SJSA1 (cell line): ENCODE data around the gene AFDN. TPM values are rescaled to one million over a fixed set of nuclear protein-coding genes. Genes with fewer than 3 reads are reported as not detected.

Experiments used
- DNase-seq, 2 experiments: peaks; one replicate each; pipeline ENCODE4 v3.0.0-alpha.2; 2015 to 2020; ENCODE audit warnings: low spot score in 2 of 2, low read depth in 1 of 2
- H3K27ac ChIP-seq: fragments of 250-450 bp; sonication (Bioruptor Pico); 2 replicates; pipeline ENCODE4 v1.5.1; 2020; ENCODE audit warnings: mild to moderate bottlenecking, moderate library complexity
- H3K27me3 ChIP-seq: fragments of 250-450 bp; sonication (Bioruptor Pico); replicated peaks from 2 replicates; pipeline ENCODE4 v1.5.1; 2020; ENCODE audit warnings: mild to moderate bottlenecking, moderate library complexity
- H3K36me3 ChIP-seq: fragments of 250-450 bp; sonication (Bioruptor Pico); 2 replicates; pipeline ENCODE4 v1.5.1; 2020; ENCODE audit warnings: mild to moderate bottlenecking
- H3K4me1 ChIP-seq: fragments of 250-450 bp; sonication (Bioruptor Pico); replicated peaks from 2 replicates; pipeline ENCODE4 v1.6.1; 2021; ENCODE audit warnings: mild to moderate bottlenecking
- H3K4me3 ChIP-seq: fragments of 250-450 bp; sonication (Bioruptor Pico); 2 replicates; pipeline ENCODE4 v1.5.1; 2020; ENCODE audit warnings: mild to moderate bottlenecking
- H3K9me3 ChIP-seq: fragments of 250-450 bp; sonication (Bioruptor Pico); replicated peaks from 2 replicates; pipeline ENCODE4 v1.5.1; 2020; ENCODE audit warnings: mild to moderate bottlenecking
- total RNA-seq: library from RNA; depleted of rRNA; stranded (reverse); fragments of >200 nt; shearing (Covaris generic); gene quantifications from 2 replicates; pipeline ENCODE4 v1.2.3, GENCODE V29; 2014

The AFDN gene
- total RNA-seq, 1 experiment from 2014 or later: 88.2 TPM

DNA sequence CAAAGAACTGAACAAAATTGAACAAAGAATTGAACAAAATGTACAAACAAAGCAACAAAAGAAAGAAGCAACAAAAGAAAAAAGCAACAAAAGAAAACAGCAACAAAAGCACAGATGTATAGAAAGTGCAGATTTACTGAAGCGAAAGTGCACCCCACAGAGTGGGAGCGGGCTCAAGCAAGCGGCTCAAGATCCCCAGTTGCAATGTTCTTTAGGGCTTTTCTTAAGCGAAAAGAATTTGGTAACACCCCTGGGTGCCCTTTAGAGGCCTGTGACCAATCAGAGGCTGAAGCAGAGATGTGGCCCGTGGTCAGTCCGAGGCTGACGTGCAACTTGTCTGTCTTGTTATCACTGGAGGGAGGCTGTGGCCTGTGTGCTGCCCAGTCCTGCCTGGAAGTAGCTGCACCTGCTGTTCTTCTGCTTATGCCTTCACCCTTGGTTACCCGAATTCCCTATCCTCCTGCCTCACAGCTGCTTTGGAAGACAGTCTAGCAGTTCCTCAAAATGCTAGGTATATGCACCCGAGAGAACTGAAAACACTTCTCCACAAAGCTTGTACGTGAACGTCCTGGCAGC, 157.5 kb downstream of the AFDN start:
- H3K27me3 ChIP-seq: no peaks in the 10 kb centered on the region
- peaks cover 4% of the 10 kb centered on the region; the same call in 1 of the 2 replicates for H3K9me3 ChIP-seq
- DNase-seq: no peak
- H3K4me1 ChIP-seq: peaks cover 9% of the 10 kb centered on the region
- H3K36me3 ChIP-seq: no peaks in the 10 kb centered on the region
- H3K27ac ChIP-seq: no peak overlapping the region
- no peak overlapping the region for H3K4me3 ChIP-seq

DNA sequence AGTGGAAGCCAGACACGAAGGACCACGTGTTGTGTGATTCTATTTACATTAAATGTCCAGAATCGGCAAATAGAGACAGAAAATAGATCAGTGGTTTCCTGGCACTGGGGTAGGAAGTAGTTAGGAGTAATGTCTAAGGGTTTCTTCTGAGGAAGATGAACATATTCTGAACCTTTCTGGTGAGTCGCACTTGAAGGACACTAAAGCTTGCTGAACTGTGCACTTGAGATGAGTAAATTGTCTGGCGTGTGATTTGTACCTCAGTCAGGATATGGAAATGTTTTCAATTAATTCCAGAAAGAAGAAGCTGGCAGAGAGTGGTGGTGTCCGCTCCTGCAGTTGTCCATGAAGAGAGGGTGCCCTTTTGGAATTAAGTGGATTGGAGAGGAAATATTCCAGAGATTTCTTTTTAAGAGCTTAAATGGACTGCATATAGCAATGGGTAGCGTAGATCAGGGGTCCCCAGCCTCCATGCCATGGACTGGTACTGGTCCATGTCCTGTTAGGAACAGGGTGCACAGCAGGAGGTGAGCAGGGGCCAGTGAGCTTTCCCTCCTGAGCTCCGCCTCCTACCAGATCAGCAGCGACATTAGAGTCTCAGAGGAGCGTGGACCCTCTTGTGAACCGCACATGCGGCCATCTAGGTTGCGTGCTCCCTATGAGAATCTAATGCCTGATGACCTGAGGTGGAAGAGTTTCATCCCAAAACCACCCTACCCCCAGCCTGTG, 158.3 kb downstream of the AFDN start:
- no peak for DNase-seq
- Histone ChIP-seq H3K27ac (no peak overlapping the region), H3K4me3 (no peak overlapping the region), H3K36me3 (no peaks in the 10 kb centered on the region), H3K4me1 (peaks cover 9% of the 10 kb centered on the region), H3K27me3 (no peaks in the 10 kb centered on the region), H3K9me3 (peaks cover 4% of the 10 kb centered on the region; the same call in 1 of the 2 replicates)

DNA sequence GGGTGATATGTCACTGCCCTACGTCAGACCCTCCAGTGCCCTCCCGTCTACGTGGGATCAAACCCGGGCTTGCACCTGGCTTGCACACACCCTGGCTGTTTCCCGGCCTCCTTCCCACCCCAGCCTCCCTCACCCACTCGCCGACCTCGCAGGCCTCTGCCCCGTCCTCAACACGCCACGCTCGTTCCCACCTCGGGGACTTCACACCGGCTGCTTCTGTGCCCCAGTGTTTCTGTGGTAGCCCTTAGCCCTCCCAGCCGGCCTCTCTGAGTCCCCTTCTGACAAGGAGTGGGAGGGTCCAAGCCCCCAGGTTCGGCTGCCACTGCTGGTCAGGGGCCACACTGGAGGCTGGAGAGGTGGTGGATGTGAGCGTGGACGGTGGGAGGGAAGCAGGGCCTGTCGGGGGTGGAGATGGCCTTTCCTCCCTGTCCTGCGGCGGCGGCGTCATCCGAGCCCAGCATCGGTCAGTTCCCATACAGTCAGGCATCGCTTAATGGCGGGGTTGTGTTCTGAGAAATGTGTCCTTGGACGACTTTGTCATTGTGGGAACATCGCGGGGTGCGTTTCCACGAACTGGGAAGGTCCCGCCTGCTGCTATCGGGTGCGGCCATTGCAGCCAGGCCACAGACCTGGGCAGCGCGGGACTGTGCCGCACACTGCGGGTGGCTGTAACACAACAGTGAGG, 159.3 kb downstream of the AFDN start:
- H3K36me3 ChIP-seq: no peaks in the 10 kb centered on the region
- H3K4me1 ChIP-seq: peaks cover 4% of the 10 kb centered on the region
- peaks cover 4% of the 10 kb centered on the region; the same call in 1 of the 2 replicates for H3K9me3 ChIP-seq
- H3K4me3 ChIP-seq: no peak overlapping the region
- no peaks in the 10 kb centered on the region for H3K27me3 ChIP-seq
- no peak for DNase-seq
- no peak overlapping the region for H3K27ac ChIP-seq

DNA sequence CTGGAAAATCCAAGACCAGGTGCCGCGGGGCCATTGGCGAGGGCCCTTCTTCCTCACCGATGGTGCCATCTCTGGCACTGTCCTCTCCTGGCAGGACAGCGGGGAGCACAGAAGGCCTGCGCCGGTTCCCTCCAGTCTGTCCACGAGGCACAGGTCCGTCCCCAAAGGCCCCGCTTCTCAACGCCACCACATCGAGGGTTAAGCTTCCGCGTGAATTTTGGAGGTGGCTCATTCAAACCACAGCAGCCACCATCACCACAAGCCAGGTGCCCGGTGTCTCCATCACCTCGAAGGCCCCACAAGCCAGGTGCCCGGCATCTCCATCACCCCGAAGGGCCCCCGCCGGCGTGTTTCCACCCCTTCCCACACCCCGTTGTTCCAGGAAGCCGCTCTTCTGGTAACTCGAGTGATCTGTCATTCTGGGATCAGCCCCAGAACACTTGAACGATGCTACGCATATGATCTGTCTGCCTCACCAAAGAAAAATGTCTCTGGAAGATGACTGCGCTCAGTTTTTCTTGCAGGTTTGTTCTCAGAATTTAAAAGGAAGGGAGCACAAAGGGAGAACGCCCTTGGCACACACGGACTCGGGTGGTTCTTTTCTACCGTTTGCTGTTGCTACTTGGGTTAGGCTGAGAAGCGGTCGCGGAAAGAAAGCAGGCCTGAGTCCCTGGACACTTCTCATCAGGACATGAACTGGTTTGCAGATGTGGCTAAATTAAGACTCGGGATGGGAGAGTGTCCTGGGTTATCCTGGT, 160.9 kb downstream of the AFDN start:
- Histone ChIP-seq H3K4me3 (no peak overlapping the region), H3K27ac (no peak overlapping the region), H3K36me3 (no peaks in the 10 kb centered on the region), H3K9me3 (peaks cover 4% of the 10 kb centered on the region; the same call in 1 of the 2 replicates), H3K27me3 (no peaks in the 10 kb centered on the region), H3K4me1 (no peaks in the 10 kb centered on the region)
- no peak for DNase-seq

DNA sequence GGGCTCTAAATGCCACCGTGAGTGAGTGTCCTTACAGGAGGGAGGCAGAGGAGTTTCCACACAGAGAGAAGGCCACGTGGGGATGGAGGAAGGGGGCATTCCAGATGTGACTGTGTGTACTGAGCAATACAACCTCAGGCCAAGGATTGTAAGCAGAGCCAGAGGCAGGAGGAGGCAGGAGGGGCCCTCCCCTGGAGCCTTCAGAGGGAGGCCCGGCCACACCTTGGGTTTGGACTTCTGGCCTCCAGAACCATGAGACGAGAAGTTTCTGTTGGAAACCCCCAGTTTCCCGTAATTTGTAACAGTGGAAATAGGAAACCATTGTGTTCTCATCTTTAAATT, 161.4 kb downstream of the AFDN start:
- H3K4me1 ChIP-seq: no peaks in the 10 kb centered on the region
- no peak overlapping the region for H3K27ac ChIP-seq
- no peak overlapping the region for H3K4me3 ChIP-seq
- DNase-seq: no peak
- H3K27me3 ChIP-seq: no peaks in the 10 kb centered on the region
- H3K9me3 ChIP-seq: peaks cover 4% of the 10 kb centered on the region; the same call in 1 of the 2 replicates
- H3K36me3 ChIP-seq: no peaks in the 10 kb centered on the region

DNA sequence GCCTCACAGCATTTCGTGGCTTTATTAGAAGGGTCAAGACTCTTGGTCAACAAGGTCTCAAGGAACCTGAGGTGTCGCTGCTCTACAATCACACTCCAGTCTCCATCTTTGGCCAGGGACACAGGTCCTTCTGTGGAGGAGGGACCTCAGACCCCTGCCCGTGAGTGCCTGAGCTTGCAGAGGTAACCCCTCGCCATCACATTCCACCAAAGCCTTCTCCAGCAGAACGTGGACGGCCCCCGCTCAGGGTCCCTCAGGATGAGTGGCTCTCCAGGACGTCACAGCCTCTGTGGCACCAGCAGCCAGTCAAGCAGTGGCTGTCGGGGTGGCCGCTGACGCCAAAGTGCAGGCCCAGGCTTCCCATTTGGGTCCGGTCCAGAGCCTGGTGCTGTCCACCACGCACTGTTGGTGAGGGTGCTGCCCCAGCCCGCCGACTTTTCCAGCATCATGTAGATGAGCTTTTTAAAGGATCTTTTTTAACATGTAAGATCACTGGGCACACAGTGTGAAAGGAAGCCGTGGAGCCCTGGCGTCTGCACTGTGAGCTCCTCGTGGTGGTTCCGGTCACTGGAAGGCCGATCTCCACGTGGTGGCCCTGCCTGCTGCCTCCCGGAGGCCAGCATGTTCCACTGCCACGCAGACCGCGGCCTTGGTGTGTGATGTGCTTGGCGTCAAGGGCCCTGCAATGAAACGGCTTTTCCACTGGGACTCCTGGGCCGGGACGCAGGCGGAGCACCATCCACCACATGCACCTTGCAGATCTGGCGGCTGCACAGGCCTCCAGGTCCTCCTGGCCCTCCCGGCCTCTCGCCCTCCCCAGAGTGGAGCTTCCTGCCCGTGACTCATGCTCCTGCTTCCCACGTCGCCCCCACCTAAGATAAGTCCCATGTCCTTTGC, 162.5 kb downstream of the AFDN start:
- Histone ChIP-seq H3K27me3 (no peaks in the 10 kb centered on the region), H3K4me1 (no peaks in the 10 kb centered on the region), H3K9me3 (peaks cover 4% of the 10 kb centered on the region; the same call in 1 of the 2 replicates), H3K4me3 (no peak overlapping the region), H3K27ac (no peak overlapping the region), H3K36me3 (no peaks in the 10 kb centered on the region)
- DNase-seq: peak in 1 of 2 experiments; percentile 36

DNA sequence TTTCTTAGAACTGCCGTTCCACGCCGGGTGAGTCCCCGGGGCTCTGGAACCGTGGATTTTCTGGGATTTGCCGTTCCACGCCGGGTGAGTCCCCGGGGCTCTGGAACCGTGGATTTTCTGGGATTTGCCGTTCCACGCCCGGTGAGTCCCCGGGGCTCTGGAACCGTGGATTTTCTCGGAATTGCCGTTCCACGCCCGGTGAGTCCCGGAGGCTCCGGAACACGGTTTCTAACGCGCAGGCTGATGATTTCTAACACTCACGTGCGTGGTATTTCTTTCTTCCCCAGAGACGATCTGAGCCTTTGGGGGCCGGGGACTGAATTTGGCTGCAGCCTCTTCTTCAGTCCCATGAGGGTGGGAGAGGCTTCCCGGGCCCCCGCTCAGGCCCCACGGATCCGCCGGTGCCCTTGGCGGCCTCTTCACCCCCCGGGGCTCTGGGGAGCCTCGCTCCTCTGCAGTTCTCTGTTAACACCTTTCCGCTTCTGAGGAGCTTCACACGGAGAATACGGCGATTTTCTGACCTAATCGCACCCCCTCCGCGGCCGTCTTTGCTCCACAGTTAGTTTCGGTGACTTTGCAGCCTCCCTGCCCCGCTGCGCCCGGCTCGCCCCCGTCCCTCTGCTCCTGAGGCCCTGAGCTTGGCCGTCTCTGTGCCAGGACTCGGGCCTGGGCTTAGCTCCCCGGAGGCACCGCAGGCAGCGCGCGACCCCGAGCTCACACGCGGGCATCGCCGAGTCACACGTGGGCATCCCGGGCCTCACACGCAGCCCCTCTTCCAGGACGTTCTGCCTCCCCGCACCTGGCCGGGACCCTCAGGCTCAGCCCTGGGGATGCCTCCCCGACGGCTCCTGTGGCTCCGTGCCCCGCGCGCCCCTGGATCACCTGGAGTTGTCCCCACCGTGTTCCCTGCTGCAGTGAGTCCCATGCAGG, 163.6 kb downstream of the AFDN start:
- Histone ChIP-seq H3K27ac (no peak overlapping the region), H3K4me3 (no peak overlapping the region), H3K27me3 (no peaks in the 10 kb centered on the region), H3K9me3 (no peaks in the 10 kb centered on the region), H3K4me1 (no peaks in the 10 kb centered on the region), H3K36me3 (no peaks in the 10 kb centered on the region)
- DNase-seq: peak in 1 of 2 experiments; percentile 57

DNA sequence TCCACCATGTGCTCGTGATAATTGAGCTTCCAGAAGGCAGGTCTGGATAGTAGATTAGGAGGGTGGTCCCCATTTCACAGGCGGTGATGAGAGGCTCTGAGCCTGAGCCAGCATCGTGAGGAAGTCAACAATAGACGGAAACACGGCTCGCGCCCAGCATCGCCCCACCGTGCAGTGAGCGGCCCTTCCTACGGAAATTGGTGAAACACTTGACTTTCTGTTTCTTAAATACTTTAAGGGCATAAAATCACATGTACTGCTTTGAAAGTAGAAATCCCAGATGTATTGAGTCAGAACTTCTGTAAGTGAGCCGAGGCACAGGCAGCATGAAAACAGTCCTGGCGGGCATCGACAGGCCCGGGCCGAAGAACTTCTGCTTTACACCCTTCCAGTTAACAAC, 166.5 kb downstream of the AFDN start:
- no peak overlapping the region for H3K27ac ChIP-seq
- no peaks in the 10 kb centered on the region for H3K4me1 ChIP-seq
- H3K36me3 ChIP-seq: no peaks in the 10 kb centered on the region
- no peaks in the 10 kb centered on the region for H3K9me3 ChIP-seq
- no peak for DNase-seq
- no peak overlapping the region for H3K4me3 ChIP-seq
- H3K27me3 ChIP-seq: no peaks in the 10 kb centered on the region

DNA sequence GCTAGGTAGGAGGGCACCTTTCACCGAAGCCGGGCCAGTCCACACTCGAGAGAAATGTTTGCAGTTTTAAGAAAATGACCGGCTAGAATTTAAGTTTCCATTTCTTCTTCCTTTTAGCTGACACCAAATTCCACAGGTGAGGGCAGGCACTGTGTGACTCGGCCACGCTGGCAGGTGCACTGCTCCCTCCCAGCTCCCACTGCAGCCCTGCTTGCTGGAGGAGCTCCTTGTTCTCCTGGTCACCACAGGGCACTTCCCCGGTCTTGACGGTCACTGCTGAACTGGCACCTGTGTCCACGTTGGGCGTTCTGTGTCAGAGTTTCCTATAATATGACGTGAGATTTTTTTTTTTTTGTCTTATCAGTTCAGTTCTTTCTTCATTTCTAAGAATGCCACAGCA, 167.1 kb downstream of the AFDN start:
- DNase-seq: peak in 1 of 2 experiments; percentile 27
- no peaks in the 10 kb centered on the region for H3K36me3 ChIP-seq
- H3K27me3 ChIP-seq: no peaks in the 10 kb centered on the region

DNA sequence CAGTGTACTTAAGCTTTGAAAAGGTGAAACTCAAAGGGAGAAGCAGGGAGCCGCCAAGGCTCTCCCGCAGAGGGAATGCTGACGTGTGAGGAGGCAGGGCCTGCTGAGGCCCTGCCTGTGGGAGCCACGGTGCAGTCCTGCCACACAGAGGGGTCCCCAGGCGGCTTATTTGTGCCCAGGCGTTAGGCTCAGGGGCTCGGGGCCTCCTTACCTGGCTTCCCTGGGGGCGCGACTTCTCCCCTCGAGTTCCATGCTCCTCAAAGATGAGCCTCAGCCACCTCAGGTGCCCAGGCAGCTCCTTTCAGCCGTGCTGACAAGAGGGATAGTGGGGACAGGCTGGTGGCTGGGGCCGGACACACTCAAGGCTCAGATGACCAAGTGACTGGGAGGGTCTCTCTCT, 168.6 kb downstream of the AFDN start:
- no peak for DNase-seq
- Histone ChIP-seq H3K4me3 (no peak overlapping the region), H3K27me3 (no peaks in the 10 kb centered on the region), H3K4me1 (no peaks in the 10 kb centered on the region), H3K36me3 (no peaks in the 10 kb centered on the region), H3K27ac (no peak overlapping the region), H3K9me3 (no peaks in the 10 kb centered on the region)

More for the DNA sequence above, 167.1 kb downstream of the AFDN start:
- no peaks in the 10 kb centered on the region for H3K4me1 ChIP-seq
- H3K9me3 ChIP-seq: no peaks in the 10 kb centered on the region
- no peak overlapping the region for H3K27ac ChIP-seq
- no peak overlapping the region for H3K4me3 ChIP-seq

DNA sequence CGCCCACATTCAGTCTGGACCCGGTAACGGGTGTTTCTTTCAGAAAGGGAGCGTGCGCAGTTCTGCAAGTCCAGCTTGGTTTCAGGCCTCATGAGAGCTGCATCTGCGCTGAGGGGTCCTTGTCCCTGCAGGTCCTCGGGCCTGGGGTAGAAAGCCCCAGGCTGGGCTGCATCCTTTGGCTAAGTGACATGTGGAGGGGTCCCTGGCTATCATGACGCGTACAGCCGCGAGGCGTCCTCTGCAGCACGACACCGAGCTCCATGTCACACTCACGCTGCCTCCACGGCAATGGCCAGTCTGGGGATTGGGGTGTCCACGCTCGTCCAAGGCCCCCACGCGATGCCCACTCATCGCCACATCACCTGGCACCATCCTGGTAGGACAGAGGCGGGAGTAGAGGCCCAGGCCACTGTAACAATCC, 169.0 kb downstream of the AFDN start:
- DNase-seq: peak in 1 of 2 experiments; percentile 38

More for the DNA sequence above, 169.0 kb downstream of the AFDN start:
- H3K27me3 ChIP-seq: no peaks in the 10 kb centered on the region
- no peaks in the 10 kb centered on the region for H3K36me3 ChIP-seq
- no peaks in the 10 kb centered on the region for H3K9me3 ChIP-seq
- no peak overlapping the region for H3K27ac ChIP-seq
- no peaks in the 10 kb centered on the region for H3K4me1 ChIP-seq
- no peak overlapping the region for H3K4me3 ChIP-seq
